Brain microvascular endothelial cell (primary cell): ENCODE data around the gene MARCHF3.

Experiments
- DNase-seq: peaks from one replicate; pipeline ENCODE4 v3.0.0-alpha.2; 2020
- H3K27ac ChIP-seq: fragments of 250-450 bp; sonication (Bioruptor Pico); 2 replicates; pipeline ENCODE4 v1.5.1; 2020; ENCODE audit warnings: mild to moderate bottlenecking, moderate library complexity
- H3K27me3 ChIP-seq: fragments of 250-450 bp; sonication (Bioruptor Pico); replicated peaks from 2 replicates; pipeline ENCODE4 v1.5.1; 2020; ENCODE audit warnings: mild to moderate bottlenecking
- H3K36me3 ChIP-seq: fragments of 250-450 bp; sonication (Bioruptor Pico); replicated peaks from 2 replicates; pipeline ENCODE4 v1.5.1; 2020; ENCODE audit warnings: mild to moderate bottlenecking
- H3K4me3 ChIP-seq: 2 replicates; pipeline ENCODE4 v1.5.1; 2011; ENCODE audit warnings: low read depth, mild to moderate bottlenecking, control low read depth, low read length, moderate library complexity
- in situ Hi-C: cut with HindIII; loops from 2 replicates; pipeline ENCODE4 v1.10.0; 2017; ENCODE audit warnings: low sequenced_read_pairs, low pct_ligation_motif_present
- TF ChIP-seq, protein P1 (sequence below): IDR thresholded peaks from 2 replicates; pipeline ENCODE4 v1.5.1; 2011; ENCODE audit warnings: low read depth, mild to moderate bottlenecking, moderate library complexity, low read length, control low read depth, inconsistent platforms; ENCODE audit errors: missing control alignments

The MARCHF3 gene

DNA sequence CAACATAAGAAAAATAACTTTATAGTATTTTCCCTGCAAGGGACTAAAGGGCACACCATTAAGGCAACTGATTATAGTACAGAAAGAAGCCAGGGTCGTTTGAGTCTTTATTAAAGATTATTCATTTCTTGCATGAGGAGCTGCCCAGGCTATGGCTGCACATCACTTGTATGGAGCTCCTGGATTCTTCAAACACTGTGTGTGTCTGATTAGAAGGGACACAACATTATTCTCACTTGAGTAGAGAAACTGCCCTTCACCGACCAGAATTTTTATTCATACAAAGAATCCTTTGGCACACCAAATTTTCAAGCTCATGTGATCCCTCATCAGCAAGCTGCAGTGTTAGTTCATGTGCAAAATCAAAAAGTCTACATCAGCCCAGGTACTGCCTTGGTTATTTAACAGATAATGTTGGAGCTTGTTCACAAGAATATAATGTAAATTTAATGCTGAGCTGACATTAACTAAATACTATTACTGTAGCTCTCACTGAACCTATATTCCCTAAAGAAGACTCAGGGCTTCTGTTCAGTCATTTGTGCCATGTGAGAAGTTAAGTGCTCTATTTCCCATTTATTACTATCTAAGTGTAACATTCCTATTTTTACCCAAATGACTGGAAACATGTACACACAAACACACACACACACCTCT, 33.0 kb upstream of the MARCHF3 start:
- in situ Hi-C loops = no loop called here
- TF ChIP-seq, protein P1, sequence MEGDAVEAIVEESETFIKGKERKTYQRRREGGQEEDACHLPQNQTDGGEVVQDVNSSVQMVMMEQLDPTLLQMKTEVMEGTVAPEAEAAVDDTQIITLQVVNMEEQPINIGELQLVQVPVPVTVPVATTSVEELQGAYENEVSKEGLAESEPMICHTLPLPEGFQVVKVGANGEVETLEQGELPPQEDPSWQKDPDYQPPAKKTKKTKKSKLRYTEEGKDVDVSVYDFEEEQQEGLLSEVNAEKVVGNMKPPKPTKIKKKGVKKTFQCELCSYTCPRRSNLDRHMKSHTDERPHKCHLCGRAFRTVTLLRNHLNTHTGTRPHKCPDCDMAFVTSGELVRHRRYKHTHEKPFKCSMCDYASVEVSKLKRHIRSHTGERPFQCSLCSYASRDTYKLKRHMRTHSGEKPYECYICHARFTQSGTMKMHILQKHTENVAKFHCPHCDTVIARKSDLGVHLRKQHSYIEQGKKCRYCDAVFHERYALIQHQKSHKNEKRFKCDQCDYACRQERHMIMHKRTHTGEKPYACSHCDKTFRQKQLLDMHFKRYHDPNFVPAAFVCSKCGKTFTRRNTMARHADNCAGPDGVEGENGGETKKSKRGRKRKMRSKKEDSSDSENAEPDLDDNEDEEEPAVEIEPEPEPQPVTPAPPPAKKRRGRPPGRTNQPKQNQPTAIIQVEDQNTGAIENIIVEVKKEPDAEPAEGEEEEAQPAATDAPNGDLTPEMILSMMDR = no peak
- Histone ChIP-seq H3K27me3 (no peaks in the 10 kb centered on the region), H3K36me3 (no peaks in the 10 kb centered on the region), H3K4me3 (no peak overlapping the region), H3K27ac (no peak overlapping the region)
- DNase-seq = no peak

- in situ Hi-C loops = no loop called here
- TF ChIP-seq, protein P1 = no peak
- Histone ChIP-seq H3K36me3 (no peaks in the 10 kb centered on the region), H3K4me3 (no peak overlapping the region), H3K27ac (no peak overlapping the region), H3K27me3 (no peaks in the 10 kb centered on the region)
- no peak for DNase-seq
Observed at GRCh38 chr5:127061956-127062355, 31.6 kb upstream of the MARCHF3 start.

DNA sequence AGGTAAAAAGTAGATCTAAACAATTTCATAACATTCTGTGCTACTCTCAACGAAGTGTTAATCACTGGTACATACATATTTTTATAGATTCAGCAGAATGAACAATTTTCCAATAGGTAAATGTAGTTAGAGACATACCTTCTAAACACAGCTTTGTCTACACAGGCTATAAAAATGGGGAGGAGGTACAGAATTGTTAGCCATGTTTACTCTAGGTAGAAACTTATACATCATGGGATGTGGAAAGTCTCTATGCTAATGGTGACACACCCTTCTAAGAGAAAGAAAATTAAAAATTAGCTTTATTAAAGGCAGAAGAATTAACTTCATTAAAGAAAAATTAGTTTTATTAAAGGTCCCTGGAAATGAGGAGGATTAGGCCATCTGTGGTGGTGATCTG, 31.2 kb upstream of the MARCHF3 start:
- Histone ChIP-seq H3K4me3 (no peak overlapping the region), H3K27ac (no peak overlapping the region), H3K27me3 (no peaks in the 10 kb centered on the region), H3K36me3 (no peaks in the 10 kb centered on the region)
- in situ Hi-C loops = no loop called here
- DNase-seq = no peak
- TF ChIP-seq, protein P1 = no peak

- Histone ChIP-seq H3K4me3 (no peak overlapping the region), H3K27ac (no peak overlapping the region), H3K36me3 (no peaks in the 10 kb centered on the region), H3K27me3 (no peaks in the 10 kb centered on the region)
- TF ChIP-seq, protein P1 = no peak
- DNase-seq = no peak
- in situ Hi-C loops = no loop called here
Observed at GRCh38 chr5:127060470-127060985, 30.2 kb upstream of the MARCHF3 start.

DNA sequence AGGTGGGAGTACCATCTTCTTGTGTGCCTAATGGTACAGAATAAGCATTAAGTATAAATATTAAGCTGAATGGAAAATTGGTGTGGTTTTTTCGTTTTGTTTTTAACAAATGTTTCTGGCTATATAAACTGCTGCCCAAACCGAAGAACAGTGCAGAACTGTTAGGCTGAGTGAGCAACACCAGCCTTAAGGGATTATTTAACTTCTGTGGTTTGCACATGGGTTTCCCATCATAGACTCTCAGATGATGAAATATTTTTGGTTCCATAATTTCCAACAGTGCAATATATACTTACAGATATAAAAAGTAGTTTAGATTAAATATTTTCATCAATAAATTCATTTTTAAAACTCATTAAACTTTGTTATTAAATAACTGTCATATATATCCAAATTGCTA, 26.5 kb upstream of the MARCHF3 start:
- H3K4me3 ChIP-seq = no peak overlapping the region
- TF ChIP-seq, protein P1 = no peak
- H3K36me3 ChIP-seq = no peaks in the 10 kb centered on the region
- in situ Hi-C loops = no loop called here
- DNase-seq = no peak
- no peaks in the 10 kb centered on the region for H3K27me3 ChIP-seq
- H3K27ac ChIP-seq = no peak overlapping the region
